ENCODE data around the gene SV2B. TPM values are rescaled to one million over a fixed set of nuclear protein-coding genes. Genes with fewer than 3 reads are reported as not detected.

Gene SV2B
- total and polyA plus RNA-seq, 12 donors, result 0.16 to 7.5 (median 3.0) TPM

DNA sequence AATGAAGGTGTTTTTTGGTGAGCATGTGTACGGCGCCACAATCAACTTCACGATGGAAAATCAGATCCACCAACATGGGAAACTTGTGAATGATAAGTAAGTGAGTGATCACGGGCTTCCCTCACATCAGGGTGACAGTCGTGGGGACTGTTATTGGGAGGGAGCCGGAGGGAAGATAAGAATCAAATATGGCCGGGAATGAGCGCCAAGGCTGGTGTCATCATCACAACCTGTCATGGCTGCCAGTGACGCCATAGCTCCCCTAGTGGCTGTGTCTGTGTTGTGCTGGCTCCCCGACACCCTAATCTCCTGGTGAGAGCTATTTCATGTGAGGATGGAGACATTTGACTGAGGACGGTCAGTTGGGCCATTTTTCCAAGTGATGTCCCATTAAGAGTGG is 168.5 kb downstream of the SV2B start:
- Histone ChIP-seq H3K36me3 (replicated peaks in 1 of 2) (no peaks in the 10 kb centered on the region), H3K27me3 (no peaks in the 10 kb centered on the region), H3K4me1 (replicated peaks in 1 of 2) (peaks cover 24 to 26% of the 10 kb centered on the region in 2 donors), H3K9me3 (replicated peaks in 1 of 3) (no peaks in the 10 kb centered on the region), H3K4me3 (no peak overlapping the region), H3K27ac (no peak overlapping the region)
- intact Hi-C loops (cut with DNase I), result loop anchor here in 1 of 2 donors (5.0 kb wide), 1 partner anchor 211 kb away; no protein-coding TSS in a partner anchor
- 88 to 93% (median 89%) methylated on average over 11 of the region's 11 CpGs for WGBS, 4 donors
- TF ChIP-seq POLR2A (IDR thresholded peaks at IDR 0.05) (no peak), CTCF (IDR thresholded peaks at IDR 0.05) (peak in 2 of 6 experiments; percentile 13 to 26)
- DNase-seq, result peak in 1 of 7 donors; percentile 15

DNA sequence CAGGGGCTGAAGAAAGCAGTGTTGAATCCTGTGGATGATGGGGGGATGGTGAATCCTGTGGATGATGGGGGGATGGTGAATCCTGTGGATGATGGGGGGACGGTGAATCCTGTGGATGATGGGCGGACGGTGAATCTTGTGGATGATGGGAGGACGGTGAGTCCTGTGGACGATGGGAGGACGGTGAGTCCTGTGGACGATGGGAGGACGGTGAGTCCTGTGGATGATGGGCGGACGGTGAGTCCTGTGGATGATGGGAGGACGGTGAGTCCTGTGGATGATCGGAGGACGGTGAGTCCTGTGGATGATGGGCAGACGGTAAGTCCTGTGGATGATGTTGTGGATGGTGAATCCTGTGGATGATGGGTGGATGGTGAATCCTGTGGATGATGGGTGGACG is 170.7 kb downstream of the SV2B start:
- no peak overlapping the region for H3K4me3 ChIP-seq
- TF ChIP-seq POLR2A (IDR thresholded peaks at IDR 0.05) (no peak), CTCF (IDR thresholded peaks at IDR 0.05) (no peak)
- DNase-seq, result no peak
- 76 to 90% (median 83%) methylated on average over 15 of the region's 15 CpGs for WGBS, 4 donors
- intact Hi-C loops (cut with DNase I), result loop anchor here in 1 of 2 donors (2.0 to 10.0 kb wide), 2 partner anchors 46 to 216 kb away; no protein-coding TSS in a partner anchor
- no peaks in the 10 kb centered on the region for H3K36me3 ChIP-seq (replicated peaks in 1 of 2)
- H3K27me3 ChIP-seq, result no peaks in the 10 kb centered on the region
- H3K4me1 ChIP-seq (replicated peaks in 1 of 2), result peaks cover 4% of the 10 kb centered on the region in 2 donors
- H3K27ac ChIP-seq, result no peak overlapping the region
- peaks cover 0 to under 1% (median 0%) of the 10 kb centered on the region in 3 donors for H3K9me3 ChIP-seq (replicated peaks in 1 of 3)

DNA sequence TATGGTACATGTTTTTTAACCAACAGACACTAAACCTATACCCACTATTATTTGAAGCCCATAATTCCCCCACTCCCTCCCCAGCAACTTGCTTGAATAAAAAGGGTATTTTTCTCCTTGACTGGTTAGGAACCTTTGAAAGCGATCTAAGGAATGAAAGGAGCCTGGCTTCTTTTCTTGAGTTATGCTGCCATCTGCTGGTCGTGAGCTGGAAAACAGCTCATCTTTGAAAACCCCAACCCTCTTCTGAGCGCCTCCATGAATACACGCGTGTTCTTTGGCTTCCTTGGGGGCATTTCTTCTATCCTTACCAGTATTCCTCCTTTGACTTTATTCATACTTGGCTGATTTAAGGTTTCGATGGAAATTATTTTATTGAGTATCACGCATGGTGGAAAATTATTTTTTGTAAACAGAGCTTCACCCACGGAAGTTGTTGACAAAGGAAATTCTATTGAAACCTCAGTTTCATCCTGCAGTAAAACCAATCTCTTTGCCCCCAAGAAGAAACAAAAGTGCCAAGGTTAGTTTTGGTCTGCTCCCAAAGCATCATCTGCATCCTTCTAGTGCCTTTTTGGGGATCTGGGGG is 171.6 kb downstream of the SV2B start:
- Histone ChIP-seq H3K27me3 (no peaks in the 10 kb centered on the region), H3K4me3 (no peak overlapping the region), H3K4me1 (replicated peaks in 1 of 2) (no peaks in the 10 kb centered on the region), H3K9me3 (replicated peaks in 1 of 3) (peaks cover 0 to 4% (median 0%) of the 10 kb centered on the region in 3 donors), H3K27ac (no peak overlapping the region), H3K36me3 (replicated peaks in 1 of 2) (no peaks in the 10 kb centered on the region)
- intact Hi-C loops (cut with DNase I), result loop anchor here in 1 of 2 donors (2.0 to 10.0 kb wide), 2 partner anchors 47 to 217 kb away; no protein-coding TSS in a partner anchor
- WGBS, 4 donors, result 5 to 8% (median 7%) methylated on average over 8 of the region's 8 CpGs
- no peak for TF ChIP-seq POLR2A (IDR thresholded peaks at IDR 0.05)
- peak; percentile 63 to 84 (median 80) for TF ChIP-seq CTCF (IDR thresholded peaks at IDR 0.05)
- peak in 6 of 7 donors; percentile 47 to 82 (median 63) for DNase-seq

- H3K36me3 ChIP-seq (replicated peaks in 1 of 2), result no peaks in the 10 kb centered on the region
- 90 to 98% (median 97%) methylated on average over 1 of the region's 1 CpG for WGBS, 4 donors
- H3K9me3 ChIP-seq (replicated peaks in 1 of 3), result peaks cover 0 to 4% (median 0%) of the 10 kb centered on the region in 3 donors
- TF ChIP-seq CTCF (IDR thresholded peaks at IDR 0.05) (no peak), POLR2A (IDR thresholded peaks at IDR 0.05) (no peak)
- H3K4me3 ChIP-seq, result no peak overlapping the region
- H3K27ac ChIP-seq, result no peak overlapping the region
- no peak for DNase-seq
- H3K27me3 ChIP-seq, result no peaks in the 10 kb centered on the region
- intact Hi-C loops (cut with DNase I), result loop anchor here in 1 of 2 donors (10.0 kb wide), 1 partner anchor 51 kb away; no protein-coding TSS in a partner anchor
- H3K4me1 ChIP-seq (replicated peaks in 1 of 2), result no peaks in the 10 kb centered on the region
Measured at GRCh38 chr15:91275844-91276243, 175.8 kb downstream of the SV2B start.

All from adrenal gland (tissue), 12 donors.